HL-60 (cell line): ENCODE results near the gene BHLHE23.

ENCODE experiments used
- DNase-seq, 2 experiments: peaks; one replicate each; pipeline ENCODE4 v3.0.0-alpha.2; 2010 to 2020; ENCODE audit warnings: low read depth in 1 of 2, low spot score in 1 of 2
- H3K27ac ChIP-seq: fragments of 250-450 bp; sonication (Bioruptor Pico); replicated peaks from 2 replicates; pipeline ENCODE4 v1.5.1; 2020; ENCODE audit warnings: mild to moderate bottlenecking, moderate library complexity
- H3K27me3 ChIP-seq: fragments of 250-450 bp; sonication (Bioruptor Pico); 2 replicates; pipeline ENCODE4 v1.5.1; 2021; ENCODE audit warnings: mild to moderate bottlenecking, moderate library complexity; ENCODE audit not compliant: insufficient read depth, poor library complexity, severe bottlenecking
- H3K4me3 ChIP-seq: replicated peaks from 2 replicates; pipeline ENCODE4 v1.5.1; 2011; ENCODE audit warnings: mild to moderate bottlenecking, control low read depth, low read length; ENCODE audit not compliant: insufficient read depth
- CTCF ChIP-seq: IDR thresholded peaks from one replicate; pipeline ENCODE4 v1.5.1; 2011; ENCODE audit warnings: low read length, control low read depth, inconsistent platforms; ENCODE audit not compliant: insufficient read depth
- GABPA ChIP-seq: IDR thresholded peaks from 2 replicates; pipeline ENCODE4 v1.6.1; 2012; ENCODE audit warnings: low read depth
- POLR2AphosphoS5 ChIP-seq: IDR thresholded peaks from 2 replicates; pipeline ENCODE4 v1.6.1; 2012; ENCODE audit warnings: low read depth
- REST ChIP-seq: IDR thresholded peaks from 2 replicates; pipeline ENCODE4 v1.6.1; 2012; ENCODE audit warnings: low read depth; ENCODE audit not compliant: insufficient replicate concordance
- SPI1 ChIP-seq: IDR thresholded peaks from 2 replicates; pipeline ENCODE4 v1.6.1; 2012; ENCODE audit warnings: low read depth, mild to moderate bottlenecking, borderline replicate concordance

The BHLHE23 gene

GRCh38 chr20:62997417-62998035 lies 9.2 kb downstream of the BHLHE23 start:
- DNase-seq = peak in 1 of 2 experiments; percentile 25
- H3K4me3 ChIP-seq = no peak overlapping the region
- peaks cover 15% of the 10 kb centered on the region for H3K27me3 ChIP-seq
- TF ChIP-seq POLR2AphosphoS5 = no peak
- TF ChIP-seq REST = no peak
- TF ChIP-seq GABPA = no peak
- peak; percentile 11; the same call in 1 of the 2 replicates for TF ChIP-seq SPI1
- H3K27ac ChIP-seq = no peak overlapping the region

GRCh38 chr20:62996596-62996982 lies 10.2 kb downstream of the BHLHE23 start:
- TF ChIP-seq SPI1 (no peak), CTCF (no peak), POLR2AphosphoS5 (no peak), GABPA (no peak), REST (no peak)
- Histone ChIP-seq H3K4me3 (no peak overlapping the region), H3K27ac (no peak overlapping the region), H3K27me3 (peaks cover 14% of the 10 kb centered on the region)
- no peak for DNase-seq

GRCh38 chr20:62995898-62996595 lies 10.7 kb downstream of the BHLHE23 start:
- Histone ChIP-seq H3K4me3 (no peak overlapping the region), H3K27me3 (peaks cover 18% of the 10 kb centered on the region), H3K27ac (no peak overlapping the region)
- TF ChIP-seq REST = no peak
- no peak for TF ChIP-seq SPI1
- no peak for TF ChIP-seq POLR2AphosphoS5
- no peak for TF ChIP-seq GABPA
- TF ChIP-seq CTCF = no peak
- DNase-seq = no peak
